ENCODE measurements around the gene BANF1.

Gene BANF1

GRCh38 chr11:65982824-65983588 lies 19.3 kb upstream of the BANF1 start:
- in situ Hi-C loops (cut with MboI; ENCODE audit: low pct_unique_long_range_greater_than_20kb, low sequenced_read_pairs, unreplicated experiment): no loop called here
- no peak for DNase-seq (ENCODE audit: low spot score)
- no peak for TF ChIP-seq CTCF (IDR thresholded peaks at IDR 0.05; ENCODE audit: extremely low read depth, insufficient read depth, missing control alignments)

- in situ Hi-C loops (cut with MboI; ENCODE audit: low pct_unique_long_range_greater_than_20kb, low sequenced_read_pairs, unreplicated experiment): no loop called here
- no peak for DNase-seq (ENCODE audit: low spot score)
- no peak for TF ChIP-seq CTCF (IDR thresholded peaks at IDR 0.05; ENCODE audit: extremely low read depth, insufficient read depth, missing control alignments)
These were observed 18.7 kb upstream of the BANF1 start for GRCh38 chr11:65983589-65983987.

DNA sequence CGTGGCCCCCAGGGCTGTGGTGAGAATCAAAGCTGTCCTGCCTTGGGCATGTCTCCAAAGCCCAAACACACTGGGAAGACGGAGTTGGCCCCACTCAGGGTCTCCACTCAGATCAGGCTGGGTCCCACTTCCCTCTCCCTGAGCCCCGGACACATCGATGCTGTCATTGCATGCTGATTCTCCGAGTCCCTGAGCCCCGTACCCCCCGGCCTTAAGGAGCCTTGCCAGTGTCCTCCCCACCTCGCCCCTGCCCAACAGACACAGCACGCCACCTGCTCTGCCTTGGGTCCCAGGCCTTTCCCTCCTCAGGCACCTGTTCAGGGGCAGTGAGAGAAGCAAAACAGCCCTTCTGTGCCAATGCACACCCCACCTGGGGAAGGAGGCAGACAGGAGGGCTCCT lies 15.0 kb upstream of the BANF1 start:
- DNase-seq (ENCODE audit: low spot score): no peak
- in situ Hi-C loops (cut with MboI; ENCODE audit: low pct_unique_long_range_greater_than_20kb, low sequenced_read_pairs, unreplicated experiment): loop anchor here (5.0 kb wide), 1 partner anchor 105 kb away; no protein-coding TSS in a partner anchor

GRCh38 chr11:65988791-65989592 lies 13.3 kb upstream of the BANF1 start:
- peak; percentile 98 for TF ChIP-seq CTCF (IDR thresholded peaks at IDR 0.05; ENCODE audit: extremely low read depth, insufficient read depth, missing control alignments)
- in situ Hi-C loops (cut with MboI; ENCODE audit: low pct_unique_long_range_greater_than_20kb, low sequenced_read_pairs, unreplicated experiment): loop anchor here (5.0 kb wide), 1 partner anchor 107 kb away; no protein-coding TSS in a partner anchor
- DNase-seq (ENCODE audit: low spot score): peak; percentile 92

More for the DNA sequence above, 15.0 kb upstream of the BANF1 start:
- TF ChIP-seq CTCF (IDR thresholded peaks at IDR 0.05; ENCODE audit: extremely low read depth, insufficient read depth, missing control alignments): no peak

DNA sequence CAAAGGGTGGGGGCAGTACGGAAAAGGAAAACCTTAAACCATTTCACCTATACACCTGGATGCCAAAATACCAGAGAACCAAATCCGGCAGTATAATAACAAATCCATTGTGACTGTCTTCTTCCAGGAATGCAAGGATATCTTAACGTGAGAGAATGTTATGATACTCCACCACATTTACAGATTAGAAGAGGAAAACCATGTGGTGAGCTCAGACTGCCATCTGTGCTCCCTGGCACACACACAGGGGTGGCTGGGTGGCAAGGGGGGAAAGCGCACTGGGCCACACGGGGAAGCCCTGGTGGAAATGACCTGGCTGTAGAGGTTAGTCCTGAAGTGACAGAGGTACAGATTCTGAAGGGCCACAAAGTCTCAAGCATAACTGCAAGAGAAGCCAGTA lies 10.2 kb upstream of the BANF1 start:
- no peak for TF ChIP-seq CTCF (IDR thresholded peaks at IDR 0.05; ENCODE audit: extremely low read depth, insufficient read depth, missing control alignments)
- in situ Hi-C loops (cut with MboI; ENCODE audit: low pct_unique_long_range_greater_than_20kb, low sequenced_read_pairs, unreplicated experiment): no loop called here
- DNase-seq (ENCODE audit: low spot score): no peak

- in situ Hi-C loops (cut with MboI; ENCODE audit: low pct_unique_long_range_greater_than_20kb, low sequenced_read_pairs, unreplicated experiment): no loop called here
- no peak for DNase-seq (ENCODE audit: low spot score)
- TF ChIP-seq CTCF (IDR thresholded peaks at IDR 0.05; ENCODE audit: extremely low read depth, insufficient read depth, missing control alignments): no peak
These were observed 5.0 kb upstream of the BANF1 start for GRCh38 chr11:65997286-65997685.

Measured in GM13977 (cell line).